K562 (cell line): ENCODE results near the gene VSIG10. TPM values are rescaled to one million over a fixed set of nuclear protein-coding genes. Genes with fewer than 3 reads are reported as not detected.

Source experiments
- FOXO4 ChIP-seq: fragments of 450-650 bp; formaldehyde crosslinking; IDR thresholded peaks from 2 replicates; pipeline ENCODE4 v1.4.0; 2020; ENCODE audit warnings: mild to moderate bottlenecking, moderate library complexity
- GABPA ChIP-seq: fragments of 200-800 bp; sonication (Bioruptor generic); conservative IDR thresholded peaks from 2 replicates; pipeline ENCODE4 v1.6.1; 2016; ENCODE audit warnings: low read depth, missing genetic modification characterization, missing compliant biosample characterization
- JUN ChIP-seq, 2 experiments: sonication (generic) in 1 of 2; formaldehyde crosslinking in 1 of 2; IDR thresholded peaks; 2 replicates each; pipeline versions ENCODE4 v1.6.1 to v1.8.0; 2012 to 2022; ENCODE audit warnings: borderline replicate concordance in 2 of 2, mild to moderate bottlenecking in 2 of 2, improper control_type of control experiment in 1 of 2, low read depth in 1 of 2, low read length in 1 of 2, missing genetic modification reagents in 1 of 2
- NFIX ChIP-seq: fragments of 250-450 bp; sonication (Bioruptor Pico); IDR thresholded peaks from 2 replicates; pipeline ENCODE4 v1.4.0; 2020; ENCODE audit warnings: low read depth, mild to moderate bottlenecking, moderate library complexity
- POLR3A ChIP-seq: IDR thresholded peaks from 2 replicates; pipeline ENCODE4 v1.6.1; 2011; ENCODE audit warnings: borderline replicate concordance, mild to moderate bottlenecking, moderate library complexity; ENCODE audit not compliant: insufficient read length, insufficient read depth; ENCODE audit errors: extremely low read depth
- RBM22 ChIP-seq: fragments of 200-400 bp; formaldehyde crosslinking; IDR thresholded peaks from 2 replicates; pipeline ENCODE4 v1.6.1; 2018; ENCODE audit warnings: low read length, low read depth; ENCODE audit not compliant: poor library complexity, severe bottlenecking
- RFX7 ChIP-seq: fragments of 250-450 bp; sonication (Bioruptor Pico); IDR thresholded peaks from 2 replicates; pipeline ENCODE4 v1.5.1; 2021; ENCODE audit warnings: mild to moderate bottlenecking
- SNIP1 ChIP-seq: fragments of 450-650 bp; IDR thresholded peaks from 2 replicates; pipeline ENCODE4 v1.7.1; 2017; ENCODE audit warnings: low read depth, mild to moderate bottlenecking
- TCF7L2 ChIP-seq: fragments of 150-350 bp; IDR thresholded peaks from 2 replicates; pipeline ENCODE4 v1.6.1; 2016; ENCODE audit warnings: low read depth, mild to moderate bottlenecking, low read length, moderate library complexity
- TEAD1 ChIP-seq, 2 experiments: fragments of 450-650 bp in 1 of 2; sonication (generic) in 1 of 2; formaldehyde crosslinking; IDR thresholded peaks; 2 replicates each; pipeline versions ENCODE4 v1.4.0 to v1.8.0; 2020 to 2022; ENCODE audit warnings: mild to moderate bottlenecking in 2 of 2, missing genetic modification reagents in 1 of 2
- ZC3H8 ChIP-seq: fragments of 450-650 bp; IDR thresholded peaks from 2 replicates; pipeline ENCODE4 v1.6.1; 2017
- ZNF133 ChIP-seq: fragments of 250-450 bp; sonication (Bioruptor Pico); IDR thresholded peaks from 2 replicates; pipeline ENCODE4 v1.4.0; 2020; ENCODE audit warnings: mild to moderate bottlenecking
- ZNF3 ChIP-seq: fragments of 250-450 bp; sonication (Bioruptor Pico); IDR thresholded peaks from 2 replicates; pipeline ENCODE4 v1.5.0; 2021; ENCODE audit warnings: mild to moderate bottlenecking, moderate library complexity
- ZNF644 ChIP-seq: fragments of 200-800 bp; sonication (Bioruptor generic); IDR thresholded peaks from 2 replicates; pipeline ENCODE4 v1.6.1; 2016; ENCODE audit warnings: low read depth, missing genetic modification characterization, missing compliant biosample characterization
- ZNF717 ChIP-seq: fragments of 250-450 bp; sonication (Bioruptor Pico); IDR thresholded peaks from 2 replicates; pipeline ENCODE4 v1.5.0; 2021
- polyA plus RNA-seq, 8 experiments: library from polyadenylated mRNA; depleted of rRNA in 4 of 8; stranded (reverse) in 5 of 8; unstranded in 3 of 8; fragments of >200 nt; fragmentation: Nextera tagmentation in 2 of 8; fragmentation: Illumina TruSeq in 1 of 8; extraction: Ambion mirVana in 2 of 8; extraction: Trizol in 1 of 8; gene quantifications; 2 replicates each; pipeline versions ENCODE4 v1.2.1 to v1.2.3, GENCODE V29; 2011 to 2014; ENCODE audit warnings: inconsistent platforms in 1 of 8, missing spikeins in 1 of 8
- total RNA-seq, 7 experiments: library from RNA; depleted of rRNA in 6 of 7; stranded (reverse); fragments of >200 nt in 6 of 7; fragmentation: Illumina TruSeq in 2 of 7; extraction: Trizol in 2 of 7; gene quantifications; 2 replicates each; pipeline versions ENCODE4 v1.2.1 to v1.2.3, GENCODE V29; 2011 to 2021; ENCODE audit warnings: low replicate concordance in 1 of 7
- TF ChIP-seq, protein P1 (sequence below): fragments of 250-450 bp; sonication (Bioruptor Pico); IDR thresholded peaks from 2 replicates; pipeline ENCODE4 v1.4.0; 2020
- TF ChIP-seq, protein P2 (sequence below): fragments of 450-650 bp; formaldehyde crosslinking; IDR thresholded peaks from 2 replicates; pipeline ENCODE4 v1.4.0; 2022; ENCODE audit warnings: mild to moderate bottlenecking, moderate library complexity

Gene VSIG10
- total and polyA plus RNA-seq, 9 of the 15 experiments (the other 6 are each of a cell fraction or from before 2014, with no cell fraction given) = 4.1 to 8.8 (median 4.7) TPM

DNA sequence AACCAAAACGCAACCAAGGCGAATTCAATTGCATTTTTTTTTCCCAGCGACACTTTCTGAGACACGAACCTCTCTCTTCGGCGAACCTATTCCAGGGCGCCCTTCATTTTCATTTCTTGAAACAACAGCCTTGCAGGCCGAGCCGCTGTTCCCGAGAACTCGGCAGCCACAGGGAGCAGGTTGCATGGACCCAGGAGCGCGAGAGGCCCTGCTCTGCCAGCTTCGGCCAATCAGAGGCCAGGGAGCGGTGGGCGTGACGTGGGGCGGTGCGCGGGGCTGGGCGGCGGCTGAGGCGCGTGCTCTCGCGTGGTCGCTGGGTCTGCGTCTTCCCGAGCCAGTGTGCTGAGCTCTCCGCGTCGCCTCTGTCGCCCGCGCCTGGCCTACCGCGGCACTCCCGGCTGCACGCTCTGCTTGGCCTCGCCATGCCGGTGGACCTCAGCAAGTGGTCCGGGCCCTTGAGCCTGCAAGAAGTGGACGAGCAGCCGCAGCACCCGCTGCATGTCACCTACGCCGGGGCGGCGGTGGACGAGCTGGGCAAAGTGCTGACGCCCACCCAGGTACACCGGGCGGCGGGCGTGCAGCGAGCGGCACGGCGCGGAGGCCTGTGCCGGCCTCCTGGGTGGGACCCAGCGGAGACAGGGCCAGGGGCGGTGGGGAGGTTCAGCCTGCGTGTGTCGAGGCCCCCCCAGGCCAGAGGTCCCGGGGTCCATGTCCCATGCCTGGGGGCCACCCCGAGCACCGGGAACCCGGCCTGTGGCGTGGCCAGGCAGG lies 32.2 kb upstream of the VSIG10 start, which contains the start of gene PEBP1 (continued):
- TF ChIP-seq ZNF644 (tag) (no peak; the same call in 1 of the 2 replicates), JUN (IDR thresholded peaks at IDR 0.05; ENCODE audit: borderline replicate concordance, low read depth, low read length) (no peak; the same call in 1 of the 2 replicates), JUN (CRISPR knock-in tag; IDR thresholded peaks at IDR 0.05; ENCODE audit: borderline replicate concordance) (0 out of 2 replicates have a peak, but pooled peaks have one; percentile 47), RFX7 (no peak), GABPA (tag) (no peak), TEAD1 (CRISPR knock-in tag; IDR thresholded peaks at IDR 0.05) (peak in 1 of 2 experiments; percentile 86; a peak in 2 of 4 replicates), NFIX (CRISPR knock-in tag) (no peak), RBM22 (no peak), FOXO4 (CRISPR knock-in tag) (no peak), TCF7L2 (no peak), ZNF133 (CRISPR knock-in tag) (no peak), ZNF717 (no peak), ZC3H8 (no peak), ZNF3 (CRISPR knock-in tag) (no peak), SNIP1 (no peak), POLR3A (no peak)
- TF ChIP-seq, protein P1, sequence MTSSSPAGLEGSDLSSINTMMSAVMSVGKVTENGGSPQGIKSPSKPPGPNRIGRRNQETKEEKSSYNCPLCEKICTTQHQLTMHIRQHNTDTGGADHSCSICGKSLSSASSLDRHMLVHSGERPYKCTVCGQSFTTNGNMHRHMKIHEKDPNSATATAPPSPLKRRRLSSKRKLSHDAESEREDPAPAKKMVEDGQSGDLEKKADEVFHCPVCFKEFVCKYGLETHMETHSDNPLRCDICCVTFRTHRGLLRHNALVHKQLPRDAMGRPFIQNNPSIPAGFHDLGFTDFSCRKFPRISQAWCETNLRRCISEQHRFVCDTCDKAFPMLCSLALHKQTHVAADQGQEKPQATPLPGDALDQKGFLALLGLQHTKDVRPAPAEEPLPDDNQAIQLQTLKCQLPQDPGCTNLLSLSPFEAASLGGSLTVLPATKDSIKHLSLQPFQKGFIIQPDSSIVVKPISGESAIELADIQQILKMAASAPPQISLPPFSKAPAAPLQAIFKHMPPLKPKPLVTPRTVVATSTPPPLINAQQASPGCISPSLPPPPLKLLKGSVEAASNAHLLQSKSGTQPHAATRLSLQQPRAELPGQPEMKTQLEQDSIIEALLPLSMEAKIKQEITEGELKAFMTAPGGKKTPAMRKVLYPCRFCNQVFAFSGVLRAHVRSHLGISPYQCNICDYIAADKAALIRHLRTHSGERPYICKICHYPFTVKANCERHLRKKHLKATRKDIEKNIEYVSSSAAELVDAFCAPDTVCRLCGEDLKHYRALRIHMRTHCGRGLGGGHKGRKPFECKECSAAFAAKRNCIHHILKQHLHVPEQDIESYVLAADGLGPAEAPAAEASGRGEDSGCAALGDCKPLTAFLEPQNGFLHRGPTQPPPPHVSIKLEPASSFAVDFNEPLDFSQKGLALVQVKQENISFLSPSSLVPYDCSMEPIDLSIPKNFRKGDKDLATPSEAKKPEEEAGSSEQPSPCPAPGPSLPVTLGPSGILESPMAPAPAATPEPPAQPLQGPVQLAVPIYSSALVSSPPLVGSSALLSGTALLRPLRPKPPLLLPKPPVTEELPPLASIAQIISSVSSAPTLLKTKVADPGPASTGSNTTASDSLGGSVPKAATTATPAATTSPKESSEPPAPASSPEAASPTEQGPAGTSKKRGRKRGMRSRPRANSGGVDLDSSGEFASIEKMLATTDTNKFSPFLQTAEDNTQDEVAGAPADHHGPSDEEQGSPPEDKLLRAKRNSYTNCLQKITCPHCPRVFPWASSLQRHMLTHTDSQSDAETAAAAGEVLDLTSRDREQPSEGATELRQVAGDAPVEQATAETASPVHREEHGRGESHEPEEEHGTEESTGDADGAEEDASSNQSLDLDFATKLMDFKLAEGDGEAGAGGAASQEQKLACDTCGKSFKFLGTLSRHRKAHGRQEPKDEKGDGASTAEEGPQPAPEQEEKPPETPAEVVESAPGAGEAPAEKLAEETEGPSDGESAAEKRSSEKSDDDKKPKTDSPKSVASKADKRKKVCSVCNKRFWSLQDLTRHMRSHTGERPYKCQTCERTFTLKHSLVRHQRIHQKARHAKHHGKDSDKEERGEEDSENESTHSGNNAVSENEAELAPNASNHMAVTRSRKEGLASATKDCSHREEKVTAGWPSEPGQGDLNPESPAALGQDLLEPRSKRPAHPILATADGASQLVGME (CRISPR knock-in tag) = no peak
- TF ChIP-seq, protein P2, sequence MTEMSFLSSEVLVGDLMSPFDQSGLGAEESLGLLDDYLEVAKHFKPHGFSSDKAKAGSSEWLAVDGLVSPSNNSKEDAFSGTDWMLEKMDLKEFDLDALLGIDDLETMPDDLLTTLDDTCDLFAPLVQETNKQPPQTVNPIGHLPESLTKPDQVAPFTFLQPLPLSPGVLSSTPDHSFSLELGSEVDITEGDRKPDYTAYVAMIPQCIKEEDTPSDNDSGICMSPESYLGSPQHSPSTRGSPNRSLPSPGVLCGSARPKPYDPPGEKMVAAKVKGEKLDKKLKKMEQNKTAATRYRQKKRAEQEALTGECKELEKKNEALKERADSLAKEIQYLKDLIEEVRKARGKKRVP (CRISPR knock-in tag) = no peak
